GM12878 (cell line): ENCODE measurements around the gene GALNT9. TPM values are rescaled to one million over a fixed set of nuclear protein-coding genes. Genes with fewer than 3 reads are reported as not detected.

Experiments
- ATAC-seq: fragments of 200-7000 bp; cut with Tn5 transposase; 3 replicates; pipeline ENCODE4 v1.9.1; 2020; ENCODE audit warnings: mild to moderate bottlenecking, moderate library complexity
- BruUV-seq: library from RNA; stranded (reverse); fragments of 400-500 nt; replicated peaks from 2 replicates; lab custom pipeline; 2021; lab: Mats Ljungman, UMichigan
- CTCF ChIA-PET: fragments of 300-600 bp; sonication (Branson Sonifier 250); formaldehyde crosslinking; extraction: SDS; loops from one replicate; lab custom pipeline; 2021; ENCODE audit warnings: inconsistent platforms; lab: Yijun Ruan, JAX
- POLR2A ChIA-PET: fragments of 350-600 bp; formaldehyde crosslinking; extraction: SDS; loops from one replicate; lab custom pipeline; 2021; ENCODE audit warnings: inconsistent platforms; lab: Charles Lee
- RAD21 ChIA-PET: fragments of 300-600 bp; sonication (Branson Sonifier 250); formaldehyde crosslinking; loops from one replicate; lab custom pipeline; 2023; ENCODE audit warnings: antibody characterized with exemption; ENCODE audit not compliant: unreplicated experiment; lab: Charles Lee
- SMC1A ChIA-PET: fragments of 300-600 bp; sonication (Branson Sonifier 250); formaldehyde crosslinking; loops from one replicate; lab custom pipeline; 2023; ENCODE audit not compliant: unreplicated experiment, uncharacterized antibody; lab: Charles Lee
- DNase-seq: peaks from one replicate; pipeline ENCODE4 v3.0.0-alpha.2; 2011; ENCODE audit warnings: low read depth, low spot score
- FAIRE-seq: peaks from 3 replicates; lab custom pipeline; 2011; peaks lifted over from hg19 to GRCh38; lab: Jason Lieb, UNC
- H2AFZ ChIP-seq: 2 replicates; pipeline ENCODE4 v1.6.0; 2011; ENCODE audit warnings: low read depth, low read length, control low read depth; ENCODE audit not compliant: control insufficient read depth
- H3K27ac ChIP-seq: 2 replicates; pipeline ENCODE4 v1.5.1; 2011; ENCODE audit warnings: control low read depth; ENCODE audit not compliant: control insufficient read depth, insufficient read depth
- H3K27me3 ChIP-seq, 2 experiments: replicated peaks in 1 of 2; 2 replicates each; pipeline versions ENCODE4 v1.6.0 to v1.6.1; 2011; ENCODE audit warnings: low read length in 1 of 2; ENCODE audit not compliant: control insufficient read depth in 2 of 2, insufficient read depth in 2 of 2
- H3K36me3 ChIP-seq, 2 experiments: 2 replicates each; pipeline ENCODE4 v1.5.1; 2011; ENCODE audit warnings: low read length in 1 of 2; ENCODE audit not compliant: control insufficient read depth in 2 of 2, insufficient read depth in 2 of 2
- H3K4me1 ChIP-seq: 2 replicates; pipeline ENCODE4 v1.6.1; 2011; ENCODE audit warnings: mild to moderate bottlenecking, low read length, moderate library complexity, mixed read lengths; ENCODE audit not compliant: control insufficient read depth, insufficient read depth
- H3K4me2 ChIP-seq: 2 replicates; pipeline ENCODE4 v1.6.0; 2011; ENCODE audit warnings: control low read depth; ENCODE audit not compliant: control insufficient read depth, insufficient read depth
- H3K4me3 ChIP-seq: fragments of 200-600 bp; sonication (generic); 2 replicates; pipeline ENCODE4 v1.5.1; 2016
- H3K79me2 ChIP-seq: 2 replicates; pipeline ENCODE4 v1.6.0; 2011; ENCODE audit warnings: low read length; ENCODE audit not compliant: control insufficient read depth, insufficient read depth
- H3K9ac ChIP-seq: 2 replicates; pipeline ENCODE4 v1.8.0; 2011; ENCODE audit warnings: low read length, control low read depth, mixed read lengths; ENCODE audit not compliant: control insufficient read depth, insufficient read depth
- H3K9me3 ChIP-seq: replicated peaks from 3 replicates; pipeline ENCODE4 v1.5.1; 2011; ENCODE audit warnings: mild to moderate bottlenecking, low read length; ENCODE audit not compliant: control insufficient read depth, insufficient read depth
- H4K20me1 ChIP-seq: 2 replicates; pipeline ENCODE4 v1.6.0; 2011; ENCODE audit not compliant: control insufficient read depth, insufficient read depth
- MEF2A ChIP-seq: IDR thresholded peaks from 2 replicates; pipeline ENCODE4 v1.6.1; 2011; ENCODE audit warnings: low read depth, mild to moderate bottlenecking, low read length, moderate library complexity; ENCODE audit not compliant: insufficient read depth
- MXI1 ChIP-seq: fragments of 150-350 bp; IDR thresholded peaks from 2 replicates; pipeline ENCODE4 v1.6.1; 2011; ENCODE audit warnings: low read depth, mild to moderate bottlenecking, inconsistent platforms, low read length, improper control_type of control experiment
- NRF1 ChIP-seq: conservative IDR thresholded peaks from 2 replicates; pipeline ENCODE4 v1.6.1; 2011; ENCODE audit warnings: mild to moderate bottlenecking, low read depth, low read length, improper control_type of control experiment
- PAX8 ChIP-seq: fragments of 450-650 bp; IDR thresholded peaks from 2 replicates; pipeline ENCODE4 v1.6.1; 2017; ENCODE audit warnings: mild to moderate bottlenecking, moderate library complexity
- PML ChIP-seq: IDR thresholded peaks from 2 replicates; pipeline ENCODE4 v1.6.1; 2012; ENCODE audit warnings: low read length, inconsistent platforms
- RAD21 ChIP-seq: IDR thresholded peaks from 2 replicates; pipeline ENCODE4 v1.6.1; 2011; ENCODE audit warnings: mild to moderate bottlenecking, low read depth, low read length, moderate library complexity; ENCODE audit not compliant: insufficient read depth
- SMAD1 ChIP-seq: fragments of 450-650 bp; IDR thresholded peaks from 2 replicates; pipeline ENCODE4 v1.6.1; 2018; ENCODE audit warnings: mild to moderate bottlenecking, low read depth; ENCODE audit not compliant: partially characterized antibody
- ZBTB33 ChIP-seq: fragments of 450-650 bp; IDR thresholded peaks from 2 replicates; pipeline ENCODE4 v1.6.1; 2017; ENCODE audit warnings: mild to moderate bottlenecking
- WGBS: methylation state at CpG from one replicate; pipeline ENCODE4 v1.1.6; 2016; ENCODE audit warnings: low lambda C conversion rate; ENCODE audit not compliant: insufficient replicate concordance, insufficient coverage; ENCODE audit errors: missing lambda C conversion rate; 5-methylcytosine and 5-hydroxymethylcytosine counted together
- in situ Hi-C: fragments of 300-500 bp; cut with MboI; formaldehyde crosslinking; loops from 9 replicates; pipeline ENCODE4 v1.14.3; 2018; ENCODE audit warnings: mixed read lengths
- intact Hi-C: fragments of 100-400 bp; cut with micrococcal nuclease; formaldehyde crosslinking; loops from one replicate; pipeline ENCODE4 v1.14.2; 2022; ENCODE audit not compliant: unreplicated experiment
- polyA plus RNA-seq, 11 experiments: library from polyadenylated mRNA; depleted of rRNA in 4 of 11; unstranded in 6 of 11; stranded (reverse) in 5 of 11; fragments of >200 nt; fragmentation: Nextera tagmentation in 4 of 11; fragmentation: Illumina TruSeq in 1 of 11; extraction: Ambion mirVana in 4 of 11; extraction: Trizol in 1 of 11; gene quantifications; 1 replicate in 1 of 11; 2 replicates in 10 of 11; pipeline versions ENCODE4 v1.2.1 to v1.2.3, GENCODE V29; 2011 to 2016; ENCODE audit warnings: inconsistent platforms in 2 of 11, missing spikeins in 2 of 11, low read depth in 1 of 11
- total RNA-seq, 4 experiments: library from RNA; depleted of rRNA in 3 of 4; stranded (reverse); fragments of >200 nt in 3 of 4; fragmentation: Illumina TruSeq in 1 of 4; extraction: Trizol in 1 of 4; gene quantifications; 2 replicates each; pipeline versions ENCODE4 v1.2.1 to v1.2.3, GENCODE V29; 2013 to 2021
- TF ChIP-seq, protein P1 (sequence below): fragments of 450-650 bp; IDR thresholded peaks from 2 replicates; pipeline ENCODE4 v1.6.1; 2014; ENCODE audit warnings: mild to moderate bottlenecking
- TF ChIP-seq, protein P2 (sequence below): fragments of 450-650 bp; IDR thresholded peaks from 2 replicates; pipeline ENCODE4 v1.6.1; 2017; ENCODE audit warnings: mild to moderate bottlenecking, moderate library complexity

Gene GALNT9
- total and polyA plus RNA-seq, 10 of the 15 experiments (the other 5 are each of a cell fraction or from before 2014, with no cell fraction given) = 0.04 TPM; not detected in 9

DNA sequence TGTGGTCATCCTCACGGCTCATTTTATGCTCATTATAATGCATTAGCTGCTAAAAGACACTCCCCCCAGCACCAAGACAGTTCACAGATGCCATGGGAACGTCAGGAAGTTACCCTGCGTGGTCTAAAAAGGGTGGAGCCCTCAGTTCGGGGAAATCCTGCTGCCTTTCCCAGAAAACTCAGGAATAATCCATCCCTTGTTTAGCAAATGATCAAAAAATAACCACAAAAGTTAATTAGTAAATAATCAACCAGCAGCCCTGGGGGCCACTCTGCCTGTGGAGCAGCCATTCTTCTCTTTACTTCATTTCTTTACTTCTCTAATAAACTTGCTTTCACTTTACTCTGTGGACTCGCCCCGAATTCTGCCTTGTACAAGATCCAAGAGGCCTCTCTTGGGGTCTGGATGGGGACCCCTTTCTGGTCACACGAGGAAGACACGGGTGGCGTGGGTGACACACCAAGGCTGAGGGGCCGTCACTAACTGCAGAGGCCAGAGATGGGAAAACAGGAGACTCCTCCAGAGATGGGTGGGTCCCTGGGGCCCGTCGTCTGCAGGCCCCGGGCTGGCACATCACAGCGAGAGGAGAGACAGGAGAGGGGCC is 119.7 kb downstream of the GALNT9 start:
- Histone ChIP-seq H3K9me3 (peaks cover 1% of the 10 kb centered on the region; the same call in 1 of the 3 replicates), H3K27ac (no peak overlapping the region), H3K4me2 (no peak overlapping the region), H3K4me1 (no peaks in the 10 kb centered on the region), H2AFZ (no peak overlapping the region), H4K20me1 (no peaks in the 10 kb centered on the region), H3K9ac (no peak overlapping the region), H3K36me3 (no peaks in the 10 kb centered on the region), H3K4me3 (no peak overlapping the region), H3K27me3 (peaks cover 0 to 5% of the 10 kb centered on the region in 2 experiments; a peak in 3 of 4 replicates), H3K79me2 (no peaks in the 10 kb centered on the region)
- ChIA-PET RAD21 (no interaction called here), CTCF (no interaction called here), POLR2A (interaction anchor here (0.6 kb wide), 1 partner anchor 350 kb away, joined by 5 read pairs; no protein-coding TSS in a partner anchor), SMC1A (no interaction called here)
- TF ChIP-seq SMAD1 = no peak
- TF ChIP-seq ZBTB33 = no peak
- TF ChIP-seq MXI1 = no peak
- TF ChIP-seq, protein P1, sequence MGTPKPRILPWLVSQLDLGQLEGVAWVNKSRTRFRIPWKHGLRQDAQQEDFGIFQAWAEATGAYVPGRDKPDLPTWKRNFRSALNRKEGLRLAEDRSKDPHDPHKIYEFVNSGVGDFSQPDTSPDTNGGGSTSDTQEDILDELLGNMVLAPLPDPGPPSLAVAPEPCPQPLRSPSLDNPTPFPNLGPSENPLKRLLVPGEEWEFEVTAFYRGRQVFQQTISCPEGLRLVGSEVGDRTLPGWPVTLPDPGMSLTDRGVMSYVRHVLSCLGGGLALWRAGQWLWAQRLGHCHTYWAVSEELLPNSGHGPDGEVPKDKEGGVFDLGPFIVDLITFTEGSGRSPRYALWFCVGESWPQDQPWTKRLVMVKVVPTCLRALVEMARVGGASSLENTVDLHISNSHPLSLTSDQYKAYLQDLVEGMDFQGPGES = no peak
- no peak for TF ChIP-seq PML
- TF ChIP-seq MEF2A = no peak
- TF ChIP-seq PAX8 = no peak
- TF ChIP-seq, protein P2, sequence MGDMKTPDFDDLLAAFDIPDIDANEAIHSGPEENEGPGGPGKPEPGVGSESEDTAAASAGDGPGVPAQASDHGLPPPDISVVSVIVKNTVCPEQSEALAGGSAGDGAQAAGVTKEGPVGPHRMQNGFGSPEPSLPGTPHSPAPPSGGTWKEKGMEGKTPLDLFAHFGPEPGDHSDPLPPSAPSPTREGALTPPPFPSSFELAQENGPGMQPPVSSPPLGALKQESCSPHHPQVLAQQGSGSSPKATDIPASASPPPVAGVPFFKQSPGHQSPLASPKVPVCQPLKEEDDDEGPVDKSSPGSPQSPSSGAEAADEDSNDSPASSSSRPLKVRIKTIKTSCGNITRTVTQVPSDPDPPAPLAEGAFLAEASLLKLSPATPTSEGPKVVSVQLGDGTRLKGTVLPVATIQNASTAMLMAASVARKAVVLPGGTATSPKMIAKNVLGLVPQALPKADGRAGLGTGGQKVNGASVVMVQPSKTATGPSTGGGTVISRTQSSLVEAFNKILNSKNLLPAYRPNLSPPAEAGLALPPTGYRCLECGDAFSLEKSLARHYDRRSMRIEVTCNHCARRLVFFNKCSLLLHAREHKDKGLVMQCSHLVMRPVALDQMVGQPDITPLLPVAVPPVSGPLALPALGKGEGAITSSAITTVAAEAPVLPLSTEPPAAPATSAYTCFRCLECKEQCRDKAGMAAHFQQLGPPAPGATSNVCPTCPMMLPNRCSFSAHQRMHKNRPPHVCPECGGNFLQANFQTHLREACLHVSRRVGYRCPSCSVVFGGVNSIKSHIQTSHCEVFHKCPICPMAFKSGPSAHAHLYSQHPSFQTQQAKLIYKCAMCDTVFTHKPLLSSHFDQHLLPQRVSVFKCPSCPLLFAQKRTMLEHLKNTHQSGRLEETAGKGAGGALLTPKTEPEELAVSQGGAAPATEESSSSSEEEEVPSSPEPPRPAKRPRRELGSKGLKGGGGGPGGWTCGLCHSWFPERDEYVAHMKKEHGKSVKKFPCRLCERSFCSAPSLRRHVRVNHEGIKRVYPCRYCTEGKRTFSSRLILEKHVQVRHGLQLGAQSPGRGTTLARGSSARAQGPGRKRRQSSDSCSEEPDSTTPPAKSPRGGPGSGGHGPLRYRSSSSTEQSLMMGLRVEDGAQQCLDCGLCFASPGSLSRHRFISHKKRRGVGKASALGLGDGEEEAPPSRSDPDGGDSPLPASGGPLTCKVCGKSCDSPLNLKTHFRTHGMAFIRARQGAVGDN = no peak
- no peak for TF ChIP-seq NRF1
- TF ChIP-seq RAD21 = no peak
- 27% methylated on average over 10 of the region's 14 CpGs for WGBS
- ATAC-seq (no peak), FAIRE-seq (no peak), DNase-seq (no peak)
- intact Hi-C loops = no loop called here
- no TSS peak for BruUV-seq
- in situ Hi-C loops = no loop called here
